Endodermal cell (in vitro differentiated cells): Measurements from ENCODE around the gene URB1. TPM values are rescaled to one million over a fixed set of nuclear protein-coding genes. Genes with fewer than 3 reads are reported as not detected.

Experiments
- DNase-seq: peaks from one replicate; pipeline ENCODE4 v3.0.0-alpha.2; 2017
- H3K27ac ChIP-seq: 2 replicates; pipeline ENCODE4 v1.5.1; 2013; ENCODE audit warnings: mild to moderate bottlenecking, low read depth, low read length, moderate library complexity
- H3K27me3 ChIP-seq: 2 replicates; pipeline ENCODE4 v1.6.1; 2013; ENCODE audit warnings: mild to moderate bottlenecking, low read length, moderate library complexity; ENCODE audit not compliant: insufficient read depth, control insufficient read depth, poor library complexity, severe bottlenecking
- H3K36me3 ChIP-seq: 2 replicates; pipeline ENCODE4 v1.7.0; 2013; ENCODE audit warnings: mild to moderate bottlenecking, low read length, moderate library complexity; ENCODE audit not compliant: control insufficient read depth, insufficient read depth
- H3K4me1 ChIP-seq: one replicate; pipeline ENCODE4 v1.7.0; 2013; ENCODE audit warnings: low read length; ENCODE audit not compliant: control insufficient read depth, insufficient read depth
- H3K4me3 ChIP-seq: 2 replicates; pipeline ENCODE4 v1.5.1; 2013; ENCODE audit warnings: mild to moderate bottlenecking, low read length, moderate library complexity
- H3K9ac ChIP-seq: 2 replicates; pipeline ENCODE4 v1.6.1; 2013; ENCODE audit warnings: mild to moderate bottlenecking, low read length, moderate library complexity; ENCODE audit not compliant: poor library complexity, severe bottlenecking; ENCODE audit errors: extremely low read depth
- H3K9me3 ChIP-seq: 2 replicates; pipeline ENCODE4 v1.6.1; 2013; ENCODE audit warnings: mild to moderate bottlenecking, low read length, moderate library complexity; ENCODE audit not compliant: control insufficient read depth
- H3K27ac Mint-ChIP-seq: 2 replicates; pipeline ENCODE4 v1.8.0; 2020; ENCODE audit warnings: mixed read lengths
- H3K27me3 Mint-ChIP-seq: 2 replicates; pipeline ENCODE4 v1.8.0; 2021; ENCODE audit warnings: mild to moderate bottlenecking, mixed read lengths; ENCODE audit not compliant: insufficient read depth
- H3K36me3 Mint-ChIP-seq: 2 replicates; pipeline ENCODE4 v1.8.0; 2020; ENCODE audit warnings: low read depth, mixed read lengths
- H3K4me1 Mint-ChIP-seq: 2 replicates; pipeline ENCODE4 v1.8.0; 2020; ENCODE audit warnings: mixed read lengths
- H3K4me3 Mint-ChIP-seq: 2 replicates; pipeline ENCODE4 v1.8.0; 2020; ENCODE audit warnings: mild to moderate bottlenecking, moderate library complexity, mixed read lengths
- H3K9me3 Mint-ChIP-seq: 2 replicates; pipeline ENCODE4 v1.8.0; 2020; ENCODE audit warnings: mild to moderate bottlenecking, mixed read lengths
- CTCF ChIP-seq: fragments of 200-600 bp; sonication (generic); conservative IDR thresholded peaks from 2 replicates; pipeline ENCODE4 v1.5.0; 2021; ENCODE audit warnings: antibody characterized with exemption, mild to moderate bottlenecking
- WGBS, 2 experiments: methylation state at CpG; one replicate each; pipeline versions ENCODE4 v1.1.5 to v1.1.7; 2013; ENCODE audit warnings: missing lambda C conversion rate in 2 of 2, mixed read lengths in 1 of 2; ENCODE audit not compliant: insufficient coverage in 1 of 2, insufficient read length in 1 of 2; 5-methylcytosine and 5-hydroxymethylcytosine counted together
- total RNA-seq, 2 donors: library from RNA; stranded (reverse); fragmentation: NEBNext Ultra II Directional in 1 of 2; extraction: Animal tissue kit (Norgen Biotek cat#: 25700) in 1 of 2; gene quantifications; 2 replicates in 1 of 2; 3 replicates in 1 of 2; pipeline ENCODE4 v1.2.1, GENCODE V29; 2021

Gene URB1
- total RNA-seq, 2 donors from 2014 or later = 9.4 to 14.0 TPM

- Histone ChIP-seq H3K27me3 (no peaks in the 10 kb centered on the region), H3K36me3 (peaks cover 71% of the 10 kb centered on the region), H3K4me3 (peak overlapping the region; percentile 68), H3K9ac (no peak overlapping the region), H3K27ac (no peak overlapping the region), H3K4me1 (peaks cover 9% of the 10 kb centered on the region), H3K9me3 (peaks cover 26% of the 10 kb centered on the region)
- no peak for TF ChIP-seq CTCF
- Mint-ChIP-seq H3K36me3 (peaks cover 74% of the 10 kb centered on the region), H3K4me1 (peaks cover 24% of the 10 kb centered on the region), H3K27me3 (no peaks in the 10 kb centered on the region), H3K9me3 (peaks cover 21% of the 10 kb centered on the region), H3K4me3 (no peak overlapping the region), H3K27ac (no peak overlapping the region)
- 89 to 100% methylated on average over 1 of the region's 1 CpG for WGBS, 2 experiments
- DNase-seq = peak; percentile 9
These were observed 60.3 kb downstream of the URB1 start for GRCh38 chr21:32332463-32332951.

DNA sequence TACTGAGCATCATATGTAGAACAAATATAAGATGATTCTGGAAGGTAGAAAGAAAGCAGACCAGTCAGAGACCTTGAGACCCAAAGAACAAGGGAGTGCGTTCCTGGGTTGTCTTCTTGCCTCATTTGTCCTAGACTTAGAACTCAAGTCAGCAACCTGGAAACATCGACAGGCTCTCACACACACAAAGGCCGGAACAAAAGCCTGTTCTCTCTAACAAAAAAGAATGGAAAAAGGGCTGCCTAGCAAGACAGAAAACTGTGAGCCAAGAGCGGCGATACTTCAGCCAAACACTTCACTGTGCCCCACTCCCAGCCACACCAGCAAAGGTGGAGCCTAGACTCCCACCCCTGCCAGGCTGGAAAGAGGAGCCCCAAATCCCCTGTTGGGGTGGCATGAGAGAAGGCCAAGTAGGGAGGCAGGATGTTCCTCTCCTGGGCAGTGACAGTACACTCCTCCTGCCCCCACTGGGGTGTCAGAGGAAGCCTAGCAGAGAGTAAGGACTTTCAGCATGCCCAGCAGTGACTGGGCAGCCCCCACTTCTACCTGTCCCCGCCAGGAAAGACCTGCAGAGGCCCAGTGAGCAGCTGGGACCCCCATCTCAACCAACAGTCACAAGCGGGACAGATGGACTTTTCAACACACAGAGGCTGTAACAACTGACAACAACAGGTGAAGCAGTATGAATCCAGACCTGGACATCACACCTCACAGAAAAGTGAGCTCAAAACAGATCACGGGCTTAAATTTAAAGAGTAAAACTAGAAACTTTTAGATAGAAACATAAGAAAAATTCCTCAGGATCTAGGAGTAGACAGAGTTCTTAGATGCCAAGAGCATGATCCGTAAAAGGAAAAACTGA, 61.1 kb downstream of the URB1 start:
- Histone ChIP-seq H3K36me3 (peaks cover 74% of the 10 kb centered on the region), H3K9ac (no peak overlapping the region), H3K27me3 (no peaks in the 10 kb centered on the region), H3K27ac (peak overlapping the region; percentile 75), H3K4me3 (no peak overlapping the region), H3K4me1 (peaks cover 9% of the 10 kb centered on the region), H3K9me3 (peaks cover 26% of the 10 kb centered on the region)
- no peak for TF ChIP-seq CTCF
- Mint-ChIP-seq H3K27ac (no peak overlapping the region), H3K36me3 (peaks cover 74% of the 10 kb centered on the region), H3K4me1 (peaks cover 24% of the 10 kb centered on the region), H3K27me3 (no peaks in the 10 kb centered on the region), H3K4me3 (no peak overlapping the region), H3K9me3 (peaks cover 21% of the 10 kb centered on the region)
- no peak for DNase-seq
- WGBS, 2 experiments = 85 to 89% methylated on average over 7 to 9 of the region's 9 CpGs

GRCh38 chr21:32330784-32331311, 62.0 kb downstream of the URB1 start:
- Histone ChIP-seq H3K27ac (peak overlapping the region; percentile 75), H3K4me3 (no peak overlapping the region), H3K9me3 (peaks cover 26% of the 10 kb centered on the region), H3K27me3 (no peaks in the 10 kb centered on the region), H3K4me1 (peaks cover 9% of the 10 kb centered on the region), H3K36me3 (peaks cover 73% of the 10 kb centered on the region), H3K9ac (no peak overlapping the region)
- Mint-ChIP-seq H3K4me3 (peak overlapping the region; percentile 24), H3K4me1 (peaks cover 24% of the 10 kb centered on the region), H3K9me3 (peaks cover 21% of the 10 kb centered on the region), H3K27me3 (no peaks in the 10 kb centered on the region), H3K36me3 (peaks cover 74% of the 10 kb centered on the region), H3K27ac (peak overlapping the region; percentile 48)
- peak; percentile 59 for DNase-seq
- WGBS, 2 experiments = 69 to 76% methylated on average over 2 to 4 of the region's 4 CpGs
- TF ChIP-seq CTCF = no peak
